Measurements from ENCODE around the gene SLC22A31.

SLC22A31 gene

DNA sequence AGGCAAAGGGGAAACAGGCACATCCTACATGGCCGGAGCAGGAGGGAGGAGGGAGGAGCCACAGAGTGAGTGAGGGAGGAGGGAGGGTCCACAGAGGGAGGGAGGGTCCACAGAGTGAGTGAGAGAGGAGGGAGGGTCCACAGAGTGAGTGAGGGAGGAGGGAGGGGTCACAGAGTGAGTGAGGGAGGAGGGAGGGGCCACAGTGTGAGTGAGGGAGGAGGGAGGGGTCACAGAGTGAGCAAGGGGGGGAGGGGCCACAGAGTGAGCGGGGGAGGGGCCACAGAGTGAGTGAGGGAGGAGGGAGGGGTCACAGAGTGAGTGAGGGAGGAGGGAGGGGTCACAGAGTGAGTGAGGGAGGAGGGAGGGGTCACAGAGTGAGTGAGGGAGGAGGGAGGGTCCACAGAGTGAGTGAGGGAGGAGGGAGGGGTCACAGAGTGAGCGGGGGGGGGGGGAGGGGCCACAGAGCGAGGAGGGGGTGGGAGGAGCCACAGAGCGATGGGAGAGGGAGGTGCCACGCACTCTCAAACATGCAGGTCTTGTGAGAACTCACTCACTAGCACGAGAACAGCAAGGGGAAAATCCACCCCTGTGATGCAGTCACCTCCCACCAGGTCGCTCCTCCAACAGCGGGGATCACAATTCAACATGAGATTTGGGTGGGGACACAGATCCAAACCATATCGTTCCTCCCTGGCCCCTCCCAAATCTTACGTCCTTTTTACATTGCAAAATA lies 53.1 kb downstream of the SLC22A31 start:
- DNase-seq, result no peak

DNA sequence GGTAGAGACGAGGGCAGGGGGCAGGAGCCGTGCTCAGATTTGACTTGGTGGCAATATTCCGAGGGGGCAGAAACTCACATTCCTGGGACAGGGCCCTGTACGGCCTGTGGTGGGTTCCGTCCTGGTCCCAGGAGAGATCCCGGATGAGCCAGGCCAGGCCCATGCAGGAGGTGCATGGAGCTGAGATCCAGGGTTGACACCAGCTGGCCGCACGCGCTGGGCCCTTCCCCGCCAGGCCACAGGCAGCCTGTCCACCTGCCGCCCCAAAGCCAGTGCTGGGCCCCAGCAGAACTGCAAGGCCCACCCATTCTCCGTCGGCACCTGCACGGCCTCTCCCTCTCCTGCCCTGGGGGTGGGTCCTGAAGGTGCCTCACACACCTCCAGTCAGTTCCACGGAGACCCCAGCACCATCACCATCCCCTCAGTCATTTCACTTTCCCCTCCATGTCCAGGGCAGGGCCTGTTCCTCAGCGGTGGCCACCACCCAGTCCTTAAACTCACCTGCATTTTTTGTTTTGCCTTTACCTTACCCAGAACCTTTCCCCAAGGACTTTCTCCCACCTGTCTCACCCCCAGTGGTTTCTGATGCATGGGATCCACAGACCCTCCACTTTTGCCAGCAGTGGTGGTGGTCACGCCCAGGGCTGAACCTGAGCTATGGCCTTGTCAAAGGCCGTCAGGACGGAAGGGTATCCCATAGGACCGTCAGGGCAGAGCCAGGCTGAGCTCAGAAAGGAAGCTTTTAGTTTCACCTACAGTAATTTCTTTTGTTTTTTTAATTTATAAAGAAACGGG lies 53.9 kb downstream of the SLC22A31 start:
- no peak for DNase-seq
